Spleen (tissue), 13 donors: ENCODE measurements around the gene GATA2. TPM values are rescaled to one million over a fixed set of nuclear protein-coding genes. Genes with fewer than 3 reads are reported as not detected.

ENCODE experiments used
- DNase-seq: peaks from one replicate; pipeline ENCODE4 v3.0.0-alpha.2; 2020
- H3K27ac ChIP-seq, 8 donors: fragments of 200-600 bp; sonication (generic) in 7 of 8; 1 replicate in 4 of 8; 2 replicates in 4 of 8; pipeline versions ENCODE4 v1.5.0 to v1.8.0; 2016 to 2021; ENCODE audit warnings: inconsistent platforms in 4 of 8, mild to moderate bottlenecking in 4 of 8, moderate library complexity in 1 of 8
- H3K27me3 ChIP-seq, 7 donors: fragments of 200-600 bp; sonication (generic) in 6 of 7; replicated peaks in 1 of 7; 1 replicate in 4 of 7; 2 replicates in 3 of 7; pipeline versions ENCODE4 v1.5.0 to v1.8.0; 2016 to 2021; ENCODE audit warnings: inconsistent platforms in 3 of 7, mild to moderate bottlenecking in 1 of 7
- H3K36me3 ChIP-seq, 6 donors: fragments of 200-600 bp; sonication (generic) in 5 of 6; 1 replicate in 4 of 6; 2 replicates in 2 of 6; pipeline versions ENCODE4 v1.5.0 to v1.8.0; 2016 to 2021; ENCODE audit warnings: inconsistent platforms in 2 of 6
- H3K4me1 ChIP-seq, 6 donors: fragments of 200-600 bp; sonication (generic) in 5 of 6; 1 replicate in 3 of 6; 2 replicates in 3 of 6; pipeline versions ENCODE4 v1.5.0 to v1.8.0; 2016 to 2021; ENCODE audit warnings: inconsistent platforms in 3 of 6
- H3K4me3 ChIP-seq, 8 donors: fragments of 200-600 bp; sonication (generic) in 7 of 8; 1 replicate in 4 of 8; 2 replicates in 4 of 8; pipeline versions ENCODE4 v1.5.0 to v1.8.0; 2016 to 2021; ENCODE audit warnings: inconsistent platforms in 4 of 8, mild to moderate bottlenecking in 4 of 8, moderate library complexity in 2 of 8
- H3K9me3 ChIP-seq, 8 donors: fragments of 200-600 bp; sonication (generic) in 7 of 8; 1 replicate in 4 of 8; 2 replicates in 4 of 8; pipeline versions ENCODE4 v1.5.0 to v1.8.0; 2016 to 2021; ENCODE audit warnings: inconsistent platforms in 4 of 8
- CTCF ChIP-seq, 11 experiments: fragments of 200-600 bp in 7 of 11; fragments of 450-650 bp in 4 of 11; sonication (generic) in 4 of 11; IDR thresholded peaks in 8 of 11; conservative IDR thresholded peaks in 3 of 11; 1 replicate in 7 of 11; 2 replicates in 4 of 11; pipeline versions ENCODE4 v1.4.0 to v1.8.0; 2016 to 2021; ENCODE audit warnings: antibody characterized with exemption in 11 of 11, inconsistent platforms in 4 of 11, mild to moderate bottlenecking in 1 of 11
- POLR2A ChIP-seq, 3 donors: fragments of 450-650 bp; IDR thresholded peaks; one replicate each; pipeline ENCODE4 v1.5.1; 2017; ENCODE audit warnings: antibody characterized with exemption in 3 of 3, mild to moderate bottlenecking in 1 of 3
- POLR2AphosphoS5 ChIP-seq, 3 donors: sonication (generic); formaldehyde crosslinking; IDR thresholded peaks; one replicate each; pipeline ENCODE4 v1.5.1; 2017; ENCODE audit warnings: antibody characterized with exemption in 3 of 3
- WGBS, 5 donors: extraction: QIAGEN DNeasy Blood & Tissue Kit in 3 of 5; methylation state at CpG; one replicate each; pipeline versions ENCODE4 v1.1.5 to v1.1.7; 2013 to 2018; 5-methylcytosine and 5-hydroxymethylcytosine counted together
- intact Hi-C: fragments of 100-400 bp; cut with DNase I; formaldehyde crosslinking; loops from one replicate; pipeline ENCODE4 v1.15.0; 2023; ENCODE audit warnings: low total_unique reads
- long read RNA-seq, 2 donors: transcript quantifications; one replicate each; lab custom pipeline, GENCODE V29; 2026
- polyA plus RNA-seq, 3 donors: library from polyadenylated mRNA; stranded (reverse); fragments of 200-250 nt; gene quantifications; one replicate each; pipeline ENCODE4 v1.2.1, GENCODE V29; 2013
- total RNA-seq, 7 donors: library from RNA; depleted of rRNA in 3 of 7; stranded (reverse); fragments of >200 nt in 3 of 7; fragmentation: NEBNext Ultra II Directional in 4 of 7; extraction: Animal tissue kit (Norgen Biotek cat#: 25700) in 4 of 7; gene quantifications; one replicate each; pipeline versions ENCODE4 v1.1.0 to v1.2.1, GENCODE V29; 2016 to 2021
- donor health status: healthy with polysubstance abuse.
- donor health status: DM: no; HTN: no; CAD: no; lungs with moderate emphysema.
- donor health status: DM: no; HTN: no; CAD: no.
- donor health status: Bipolar disorder and iron deficiency.
- donor health status: healthy.
- donor health status: DM: no; HTN: no; CAD: no.
- donor health status: DM: yes; HTN: yes; CAD: no.

The GATA2 gene
- total RNA-seq (10 to 100 TPM; 14.4 to 28.6 (median 19.3) TPM), polyA plus RNA-seq (10 to 100 TPM in 1 of 3 donors, 1 to 10 TPM in 2; 2.2 to 11.9 (median 3.4) TPM)
- long read RNA-seq, donor 1 = 0 reads
- long read RNA-seq, donor 2, partial matches to known transcripts = 0 of 2 reads
- long read RNA-seq, donor 2, other reads (novel, unspliced or antisense) = 0 of 2 reads

- no peaks in the 10 kb centered on the region for H3K9me3 ChIP-seq
- H3K27me3 ChIP-seq = peaks cover 0 to 99% (median 79%) of the 10 kb centered on the region in 7 donors
- H3K36me3 ChIP-seq = peaks cover 0 to 9% (median 0%) of the 10 kb centered on the region in 6 donors
- DNase-seq = peak; percentile 78
- TF ChIP-seq POLR2A (IDR thresholded peaks at IDR 0.05) (no peak), POLR2AphosphoS5 (IDR thresholded peaks at IDR 0.05) (no peak), CTCF (IDR thresholded peaks at IDR 0.05 in 8 of 11, conservative IDR thresholded peaks at IDR 0.05 in 3 of 11) (no peak)
- H3K4me3 ChIP-seq = peak within 1 kb of the TSS; percentile 9 to 85 (median 26)
- no peak within 1 kb of the TSS for H3K27ac ChIP-seq
- peaks cover 27 to 89% (median 72%) of the 10 kb centered on the region in 6 donors for H3K4me1 ChIP-seq
- intact Hi-C loops = no loop called here
- WGBS, 5 donors = 17 to 50% (median 29%) methylated on average over 19 to 78 of the region's 78 CpGs
These were observed at the start of gene GATA2 for GRCh38 chr3:128492671-128493569. Gene GATA2, minus strand, starts transcription at chr3:128493201. Its CDS starts 6,170 bp downstream, at chr3:128487031.

GRCh38 chr3:128541246-128541645, 48.2 kb upstream of the GATA2 start:
- no peak overlapping the region for H3K4me3 ChIP-seq
- TF ChIP-seq POLR2A (IDR thresholded peaks at IDR 0.05) (no peak), POLR2AphosphoS5 (IDR thresholded peaks at IDR 0.05) (no peak), CTCF (IDR thresholded peaks at IDR 0.05 in 8 of 11, conservative IDR thresholded peaks at IDR 0.05 in 3 of 11) (no peak)
- H3K9me3 ChIP-seq = peaks cover 0 to 11% (median 7%) of the 10 kb centered on the region in 8 donors
- H3K27me3 ChIP-seq = peaks cover 0 to 4% (median 0%) of the 10 kb centered on the region in 7 donors
- no peak for DNase-seq
- H3K27ac ChIP-seq = no peak overlapping the region
- WGBS, 5 donors = 80 to 100% (median 98%) methylated on average over 2 of the region's 2 CpGs
- H3K36me3 ChIP-seq = no peaks in the 10 kb centered on the region
- H3K4me1 ChIP-seq = no peaks in the 10 kb centered on the region
- intact Hi-C loops = no loop called here

- no peak for DNase-seq
- TF ChIP-seq POLR2AphosphoS5 (IDR thresholded peaks at IDR 0.05) (no peak), CTCF (IDR thresholded peaks at IDR 0.05 in 8 of 11, conservative IDR thresholded peaks at IDR 0.05 in 3 of 11) (no peak)
- Histone ChIP-seq H3K27me3 (peaks cover 0 to 4% (median 0%) of the 10 kb centered on the region in 7 donors), H3K27ac (no peak overlapping the region), H3K9me3 (peaks cover 0 to 11% (median 7%) of the 10 kb centered on the region in 8 donors), H3K36me3 (no peaks in the 10 kb centered on the region), H3K4me1 (no peaks in the 10 kb centered on the region), H3K4me3 (no peak overlapping the region)
- WGBS, 5 donors = 89 to 98% (median 90%) methylated on average over 3 of the region's 3 CpGs
- intact Hi-C loops = no loop called here
These were observed 46.4 kb upstream of the GATA2 start for GRCh38 chr3:128539376-128539775.
